HepG2 (cell line): Measurements from ENCODE around the gene CORO7. TPM values are rescaled to one million over a fixed set of nuclear protein-coding genes. Genes with fewer than 3 reads are reported as not detected.

Experiments
- ATAC-seq: fragments of 200-7000 bp; cut with Tn5 transposase; 3 replicates; pipeline ENCODE4 v1.9.1; 2020; ENCODE audit warnings: mild to moderate bottlenecking, moderate library complexity
- BruUV-seq: library from RNA; stranded (reverse); fragments of 400-500 nt; replicated peaks from 2 replicates; lab custom pipeline; 2021; lab: Mats Ljungman, UMichigan
- CTCF ChIA-PET: fragments of 300-600 bp; formaldehyde crosslinking; extraction: SDS; loops from one replicate; lab custom pipeline; 2021; ENCODE audit warnings: low total read pairs, inconsistent platforms, low intra/inter-chr PET ratio; lab: Yijun Ruan, JAX
- POLR2A ChIA-PET: fragments of 350-600 bp; sonication (Branson Sonifier 250); formaldehyde crosslinking; loops from one replicate; lab custom pipeline; 2020; ENCODE audit warnings: antibody characterized with exemption, inconsistent platforms; lab: Yijun Ruan, JAX
- DNase-seq: peaks from one replicate; pipeline ENCODE4 v3.0.0-alpha.2; 2015; ENCODE audit warnings: low spot score
- FAIRE-seq: peaks from 3 replicates; lab custom pipeline; 2011; peaks lifted over from hg19 to GRCh38; lab: Jason Lieb, UNC
- H2AFZ ChIP-seq: one replicate; pipeline ENCODE4 v1.6.1; 2011; ENCODE audit warnings: low read length, inconsistent platforms
- H3K27ac ChIP-seq: fragments of 300-600 bp; 3 replicates; pipeline ENCODE4 v1.8.0; 2011; ENCODE audit warnings: mixed run types, mild to moderate bottlenecking, mixed read lengths, low read length, inconsistent platforms; ENCODE audit not compliant: insufficient read depth; ENCODE audit errors: extremely low read length
- H3K27me3 ChIP-seq, 2 experiments: fragments of 200-600 bp in 1 of 2; 2 replicates in 1 of 2; 3 replicates in 1 of 2; pipeline versions ENCODE4 v1.6.0 to v1.8.0; 2011; ENCODE audit warnings: low read length in 2 of 2, mild to moderate bottlenecking in 2 of 2, moderate library complexity in 2 of 2, inconsistent platforms in 1 of 2; ENCODE audit not compliant: insufficient read depth in 2 of 2, control insufficient read depth in 1 of 2
- H3K36me3 ChIP-seq, 2 experiments: fragments of 200-600 bp in 1 of 2; replicated peaks in 1 of 2; 2 replicates in 1 of 2; 3 replicates in 1 of 2; pipeline versions ENCODE4 v1.5.1 to v1.8.0; 2011; ENCODE audit warnings: low read length in 2 of 2, inconsistent platforms in 1 of 2; ENCODE audit not compliant: insufficient read depth in 2 of 2, control insufficient read depth in 1 of 2
- H3K4me1 ChIP-seq: 2 replicates; pipeline ENCODE4 v1.5.1; 2012; ENCODE audit warnings: low read length, inconsistent platforms; ENCODE audit not compliant: insufficient read depth
- H3K4me2 ChIP-seq: 2 replicates; pipeline ENCODE4 v1.6.0; 2011; ENCODE audit warnings: low read depth, low read length, inconsistent platforms
- H3K4me3 ChIP-seq, 3 experiments: fragments of 200-600 bp in 1 of 3; sonication (generic), shearing (Covaris generic) in 1 of 3; replicated peaks in 1 of 3; 2 replicates each; pipeline ENCODE4 v1.5.1; 2011 to 2016; ENCODE audit warnings: low read length in 3 of 3, inconsistent platforms in 2 of 3, low read depth in 2 of 3, mild to moderate bottlenecking in 2 of 3, control low read depth in 1 of 3, mixed read lengths in 1 of 3; ENCODE audit not compliant: insufficient read depth in 1 of 3
- H3K79me2 ChIP-seq: one replicate; pipeline ENCODE4 v1.6.1; 2011; ENCODE audit warnings: low read length, inconsistent platforms; ENCODE audit not compliant: insufficient read depth
- H3K9ac ChIP-seq: 2 replicates; pipeline ENCODE4 v1.6.0; 2011; ENCODE audit warnings: mild to moderate bottlenecking, low read depth, low read length, inconsistent platforms; ENCODE audit not compliant: insufficient read depth
- H3K9me3 ChIP-seq: 2 replicates; pipeline ENCODE4 v1.5.1; 2012; ENCODE audit warnings: mild to moderate bottlenecking, low read length
- H4K20me1 ChIP-seq: 2 replicates; pipeline ENCODE4 v1.6.0; 2011; ENCODE audit warnings: inconsistent platforms, mild to moderate bottlenecking, low read length, moderate library complexity; ENCODE audit not compliant: insufficient read depth
- ETV5 ChIP-seq: IDR thresholded peaks from 2 replicates; pipeline ENCODE4 v1.6.1; 2018; ENCODE audit warnings: missing biosample characterization, missing genetic modification reagents, inconsistent platforms, borderline replicate concordance
- GATAD1 ChIP-seq: IDR thresholded peaks from 2 replicates; pipeline ENCODE4 v1.6.1; 2016; ENCODE audit warnings: missing genetic modification reagents, missing compliant biosample characterization
- HNRNPLL ChIP-seq: fragments of 200-400 bp; formaldehyde crosslinking; IDR thresholded peaks from 2 replicates; pipeline ENCODE4 v1.6.1; 2017; ENCODE audit warnings: mild to moderate bottlenecking, low read depth, low read length; ENCODE audit not compliant: poor library complexity, severe bottlenecking
- KAT8 ChIP-seq: IDR thresholded peaks from 2 replicates; pipeline ENCODE4 v1.6.1; 2016; ENCODE audit warnings: missing genetic modification reagents, missing compliant biosample characterization
- MZF1 ChIP-seq: sonication (generic); formaldehyde crosslinking; IDR thresholded peaks from 2 replicates; pipeline ENCODE4 v1.8.1; 2023; ENCODE audit warnings: mild to moderate bottlenecking, missing genetic modification reagents, borderline replicate concordance
- SAP130 ChIP-seq: IDR thresholded peaks from 2 replicates; pipeline ENCODE4 v1.6.1; 2016; ENCODE audit warnings: low read depth
- SIN3A ChIP-seq: IDR thresholded peaks from 2 replicates; pipeline ENCODE4 v1.6.1; 2011; ENCODE audit warnings: low read depth, mild to moderate bottlenecking, control low read depth, low read length, borderline replicate concordance
- SKI ChIP-seq: fragments of 450-650 bp; IDR thresholded peaks from one replicate; pipeline ENCODE4 v1.6.1; 2018; ENCODE audit warnings: mild to moderate bottlenecking; ENCODE audit not compliant: partially characterized antibody
- SOX6 ChIP-seq, 2 experiments: fragments of 450-650 bp in 1 of 2; sonication (generic) in 1 of 2; formaldehyde crosslinking in 1 of 2; IDR thresholded peaks; 2 replicates each; pipeline versions ENCODE4 v1.4.0 to v1.6.1; 2017 to 2020; ENCODE audit warnings: antibody characterized with exemption in 1 of 2, mild to moderate bottlenecking in 1 of 2, missing genetic modification reagents in 1 of 2
- SP5 ChIP-seq: IDR thresholded peaks from 2 replicates; pipeline ENCODE4 v1.6.1; 2016; ENCODE audit warnings: low read depth, borderline replicate concordance
- TCF12 ChIP-seq, 2 experiments: fragments of 450-650 bp in 1 of 2; sonication (generic) in 1 of 2; formaldehyde crosslinking in 1 of 2; IDR thresholded peaks; 2 replicates each; pipeline versions ENCODE4 v1.6.1 to v1.8.0; 2017 to 2022; ENCODE audit warnings: antibody characterized with exemption in 1 of 2, mild to moderate bottlenecking in 1 of 2, missing genetic modification reagents in 1 of 2, moderate library complexity in 1 of 2
- ZBTB25 ChIP-seq: IDR thresholded peaks from 2 replicates; pipeline ENCODE4 v1.6.1; 2018; ENCODE audit warnings: missing genetic modification reagents
- ZBTB7B ChIP-seq: sonication (generic); formaldehyde crosslinking; IDR thresholded peaks from 2 replicates; pipeline ENCODE4 v1.4.0; 2020; ENCODE audit warnings: missing genetic modification reagents
- ZFY ChIP-seq: sonication (generic); formaldehyde crosslinking; IDR thresholded peaks from 2 replicates; pipeline ENCODE4 v1.4.0; 2020; ENCODE audit warnings: missing genetic modification reagents
- ZGPAT ChIP-seq: IDR thresholded peaks from 2 replicates; pipeline ENCODE4 v1.6.1; 2016; ENCODE audit warnings: mild to moderate bottlenecking
- ZNF20 ChIP-seq: sonication (generic); formaldehyde crosslinking; IDR thresholded peaks from 2 replicates; pipeline ENCODE4 v1.4.0; 2020; ENCODE audit warnings: mild to moderate bottlenecking, moderate library complexity, missing genetic modification reagents
- ZNF782 ChIP-seq: sonication (generic); formaldehyde crosslinking; IDR thresholded peaks from 2 replicates; pipeline ENCODE4 v1.4.0; 2020; ENCODE audit warnings: missing genetic modification reagents, mild to moderate bottlenecking, borderline replicate concordance
- WGBS: methylation state at CpG from one replicate; pipeline ENCODE4 v1.1.6; 2017; ENCODE audit warnings: low lambda C conversion rate; 5-methylcytosine and 5-hydroxymethylcytosine counted together
- in situ Hi-C: cut with HindIII; loops from 2 replicates; pipeline ENCODE4 v1.10.0; 2017; ENCODE audit warnings: low pct_unique_long_range_greater_than_20kb; ENCODE audit not compliant: extremely low pct_ligation_motif_present
- intact Hi-C: fragments of 100-400 bp; cut with micrococcal nuclease; formaldehyde crosslinking; loops from one replicate; pipeline ENCODE4 v1.10.0; 2022; ENCODE audit not compliant: unreplicated experiment
- polyA plus RNA-seq, 8 experiments: library from polyadenylated mRNA; depleted of rRNA in 3 of 8; stranded (reverse) in 7 of 8; unstranded in 1 of 8; fragments of >200 nt; fragmentation: Illumina TruSeq in 4 of 8; extraction: Trizol in 4 of 8; gene quantifications; 2 replicates each; pipeline versions ENCODE4 v1.2.1 to v1.2.3, GENCODE V29; 2011 to 2016; ENCODE audit warnings: low read depth in 4 of 8, missing spikeins in 1 of 8, mixed read lengths in 1 of 8; ENCODE audit not compliant: insufficient read depth in 1 of 8
- total RNA-seq, 5 experiments: library from RNA; depleted of rRNA; stranded (reverse); fragments of >200 nt; fragmentation: Illumina TruSeq; extraction: Trizol; gene quantifications; 2 replicates each; pipeline ENCODE4 v1.2.3, GENCODE V29; 2016; ENCODE audit warnings: low read depth in 1 of 5
- TF ChIP-seq, protein P1 (sequence below): sonication (generic); formaldehyde crosslinking; IDR thresholded peaks from 2 replicates; pipeline ENCODE4 v1.8.0; 2022; ENCODE audit warnings: missing genetic modification reagents, mild to moderate bottlenecking, borderline replicate concordance
- TF ChIP-seq, protein P2 (sequence below): sonication (generic); formaldehyde crosslinking; IDR thresholded peaks from 2 replicates; pipeline ENCODE4 v1.4.0; 2020; ENCODE audit warnings: missing genetic modification reagents

The CORO7 gene
- total and polyA plus RNA-seq, 2 of the 13 experiments (the other 11 are each of a cell fraction or from before 2014, with no cell fraction given) = 9.9 to 14.3 TPM

- Histone ChIP-seq H3K36me3 (no peaks in the 10 kb centered on the region), H3K9me3 (no peaks in the 10 kb centered on the region), H3K4me3 (peak overlapping the region; percentile 62 to 73 (median 65); a peak in 5 of 6 replicates), H3K4me2 (peak overlapping the region; percentile 69), H3K9ac (peak overlapping the region; percentile 57), H4K20me1 (no peaks in the 10 kb centered on the region), H3K27ac (peak overlapping the region; percentile 42), H2AFZ (no peak overlapping the region), H3K79me2 (peaks cover 5% of the 10 kb centered on the region), H3K27me3 (peaks cover 0 to 9% of the 10 kb centered on the region in 2 experiments; a peak in 2 of 5 replicates), H3K4me1 (peaks cover 47% of the 10 kb centered on the region)
- BruUV-seq = no TSS peak
- FAIRE-seq = no peak
- peak; percentile 71 for ATAC-seq
- intact Hi-C loops (loop anchor here (5.0 kb wide), 1 partner anchor 35 kb away; the partner anchor contains the start of gene TFAP4), in situ Hi-C loops (no loop called here)
- 59% methylated on average over 23 of the region's 68 CpGs for WGBS
- DNase-seq = peak; percentile 80
- CTCF ChIA-PET = no interaction called here
- POLR2A ChIA-PET = interaction anchor here (0.6 to 2.5 kb wide), 9 partner anchors 10 to 53 kb away, joined by 3 to 8 read pairs (median 5); partner anchors contain the start of genes PAM16 and TFAP4
- TF ChIP-seq MZF1 (CRISPR knock-in tag) (no peak), SOX6 (IDR thresholded peaks at IDR 0.05) (no peak), SOX6 (CRISPR knock-in tag; IDR thresholded peaks at IDR 0.05) (peak; percentile 32; the same call in 1 of the 2 replicates), TCF12 (IDR thresholded peaks at IDR 0.05) (no peak), TCF12 (CRISPR knock-in tag; IDR thresholded peaks at IDR 0.05) (0 out of 2 replicates have a peak, but pooled peaks have one; percentile 40), SP5 (CRISPR knock-in tag) (peak; percentile 92), ZNF20 (CRISPR knock-in tag) (0 out of 2 replicates have a peak, but pooled peaks have one; percentile 33), HNRNPLL (peak; percentile 53), ZBTB25 (CRISPR knock-in tag) (peak; percentile 15; the same call in 1 of the 2 replicates), ZGPAT (CRISPR knock-in tag) (peak; percentile 59; the same call in 1 of the 2 replicates), SAP130 (CRISPR knock-in tag) (peak; percentile 54), SIN3A (0 out of 2 replicates have a peak, but pooled peaks have one; percentile 39), SKI (peak; percentile 41), ZFY (CRISPR knock-in tag) (peak; percentile 45), GATAD1 (CRISPR knock-in tag) (peak; percentile 70), ETV5 (peak; percentile 66; the same call in 1 of the 2 replicates), KAT8 (CRISPR knock-in tag) (peak; percentile 37; the same call in 1 of the 2 replicates), ZNF782 (CRISPR knock-in tag) (no peak), ZBTB7B (CRISPR knock-in tag) (peak; percentile 54; the same call in 1 of the 2 replicates)
- TF ChIP-seq, protein P1, sequence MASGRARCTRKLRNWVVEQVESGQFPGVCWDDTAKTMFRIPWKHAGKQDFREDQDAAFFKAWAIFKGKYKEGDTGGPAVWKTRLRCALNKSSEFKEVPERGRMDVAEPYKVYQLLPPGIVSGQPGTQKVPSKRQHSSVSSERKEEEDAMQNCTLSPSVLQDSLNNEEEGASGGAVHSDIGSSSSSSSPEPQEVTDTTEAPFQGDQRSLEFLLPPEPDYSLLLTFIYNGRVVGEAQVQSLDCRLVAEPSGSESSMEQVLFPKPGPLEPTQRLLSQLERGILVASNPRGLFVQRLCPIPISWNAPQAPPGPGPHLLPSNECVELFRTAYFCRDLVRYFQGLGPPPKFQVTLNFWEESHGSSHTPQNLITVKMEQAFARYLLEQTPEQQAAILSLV = no peak
- TF ChIP-seq, protein P2, sequence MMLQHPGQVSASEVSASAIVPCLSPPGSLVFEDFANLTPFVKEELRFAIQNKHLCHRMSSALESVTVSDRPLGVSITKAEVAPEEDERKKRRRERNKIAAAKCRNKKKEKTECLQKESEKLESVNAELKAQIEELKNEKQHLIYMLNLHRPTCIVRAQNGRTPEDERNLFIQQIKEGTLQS (CRISPR knock-in tag) = 0 out of 2 replicates have a peak, but pooled peaks have one; percentile 9
Observed at GRCh38 chr16:4307215-4308037, 109.0 kb downstream of the CORO7 start.
